GM12873 (cell line): ENCODE data around the gene COA5.

Experiments used
- CTCF ChIP-seq: IDR thresholded peaks from 2 replicates; pipeline ENCODE4 v1.5.1; 2012; ENCODE audit warnings: low read depth, mild to moderate bottlenecking, moderate library complexity, low read length, control low read depth; ENCODE audit not compliant: insufficient read depth; ENCODE audit errors: missing control alignments

Gene COA5

GRCh38 chr2:98608116-98608961, at the start of gene COA5, which contains the start of gene UNC50:
TSS of gene COA5 (minus strand) at chr2:98608512. CDS start at chr2:98608405, 107 bp downstream.
TSS of gene UNC50 (plus strand) at chr2:98608589. CDS start at chr2:98609760, 1,171 bp downstream.
- no peak for TF ChIP-seq CTCF

GRCh38 chr2:98656800-98657199, 48.5 kb upstream of the COA5 start:
- no peak for TF ChIP-seq CTCF

GRCh38 chr2:98654699-98655495, 46.6 kb upstream of the COA5 start:
- no peak for TF ChIP-seq CTCF

- TF ChIP-seq CTCF = no peak
Measured at GRCh38 chr2:98650998-98651397, 42.7 kb upstream of the COA5 start.

GRCh38 chr2:98649992-98650375, 41.7 kb upstream of the COA5 start:
- no peak for TF ChIP-seq CTCF

GRCh38 chr2:98649135-98649991, 41.1 kb upstream of the COA5 start:
- TF ChIP-seq CTCF = peak; percentile 99
